OCI-LY3 (cell line): Measurements from ENCODE around the gene NTSR2.

Source experiments
- H2AFZ ChIP-seq: fragments of 200-600, 300-600 bp; shearing (Covaris generic); 2 replicates; pipeline ENCODE4 v1.6.0; 2014; ENCODE audit warnings: antibody characterized with exemption, low read depth, low read length
- H3K27ac ChIP-seq: fragments of 200-600, 300-600 bp; sonication (generic); 2 replicates; pipeline ENCODE4 v1.5.1; 2014; ENCODE audit warnings: mild to moderate bottlenecking, low read length, moderate library complexity, mixed read lengths
- H3K27me3 ChIP-seq: fragments of 200-600, 300-600 bp; sonication (generic); 2 replicates; pipeline ENCODE4 v1.6.1; 2014; ENCODE audit warnings: low read depth, low read length, mixed read lengths
- H3K36me3 ChIP-seq: fragments of 200-600, 300-600 bp; sonication (generic); replicated peaks from 2 replicates; pipeline ENCODE3; 2014; ENCODE audit warnings: low read depth, low read length, mixed read lengths
- H3K4me1 ChIP-seq: fragments of 300-600, 200-600 bp; sonication (generic); 2 replicates; pipeline ENCODE4 v1.6.1; 2014; ENCODE audit warnings: low read length, mixed read lengths
- H3K4me2 ChIP-seq: fragments of 200-600, 300-600 bp; sonication (generic); 2 replicates; pipeline ENCODE4 v1.6.1; 2014; ENCODE audit warnings: low read length, mixed read lengths
- H3K4me3 ChIP-seq: fragments of 300-600, 200-600 bp; sonication (generic); 2 replicates; pipeline ENCODE4 v1.5.1; 2014; ENCODE audit warnings: antibody characterized with exemption, mild to moderate bottlenecking, low read length, moderate library complexity
- H3K79me2 ChIP-seq: fragments of 300-600, 200-600 bp; shearing (Covaris generic); 2 replicates; pipeline ENCODE4 v1.6.1; 2014; ENCODE audit warnings: mild to moderate bottlenecking, low read length, mixed read lengths
- H3K9ac ChIP-seq: fragments of 300-600, 200-600 bp; shearing (Covaris generic); 2 replicates; pipeline ENCODE4 v1.6.0; 2014; ENCODE audit warnings: mild to moderate bottlenecking, low read length, moderate library complexity
- H3K9me3 ChIP-seq: fragments of 200-600, 300-600 bp; shearing (Covaris generic); 2 replicates; pipeline ENCODE4 v1.6.1; 2014; ENCODE audit warnings: low read length, mixed read lengths; ENCODE audit not compliant: insufficient read depth
- H4K20me1 ChIP-seq: fragments of 200-600, 300-600 bp; sonication (generic); 2 replicates; pipeline ENCODE4 v1.6.1; 2016; ENCODE audit warnings: low read length, mixed read lengths; ENCODE audit not compliant: insufficient read depth
- EZH2phosphoT487 ChIP-seq: fragments of 200-600 bp; shearing (Covaris generic); IDR thresholded peaks from 2 replicates; pipeline ENCODE4 v1.6.1; 2018; ENCODE audit warnings: antibody characterized with exemption, mixed run types, low read depth
- TF ChIP-seq, protein P1 (sequence below): fragments of 200-600, 300-600 bp; sonication (generic); IDR thresholded peaks from 2 replicates; pipeline ENCODE4 v1.5.1; 2014; ENCODE audit warnings: antibody characterized with exemption, low read length, low read depth

NTSR2 gene

DNA sequence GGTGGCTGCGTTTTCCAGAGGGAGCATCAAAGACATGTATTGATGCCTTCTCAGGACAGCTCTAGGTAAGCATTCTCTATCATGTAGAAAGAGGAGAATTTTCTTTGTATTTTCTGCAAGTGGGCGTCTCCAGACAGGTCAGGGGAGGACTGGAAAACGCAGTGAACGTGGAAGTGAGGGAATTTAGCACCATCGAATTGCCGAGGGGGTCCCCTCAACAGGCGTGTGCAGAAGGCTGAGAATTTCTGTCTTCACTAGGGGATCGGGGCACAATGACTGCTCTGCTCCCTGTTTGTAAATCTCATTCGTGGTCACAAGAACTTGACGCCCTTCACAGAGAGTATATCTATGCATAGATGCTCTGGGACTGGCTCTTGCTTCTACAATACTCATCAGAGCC lies 5.0 kb upstream of the NTSR2 start:
- H3K9ac ChIP-seq: no peak overlapping the region
- no peak overlapping the region for H3K27ac ChIP-seq
- peaks cover 34% of the 10 kb centered on the region for H3K27me3 ChIP-seq
- no peak overlapping the region for H3K4me2 ChIP-seq
- no peak overlapping the region for H3K4me3 ChIP-seq
- TF ChIP-seq, protein P1, sequence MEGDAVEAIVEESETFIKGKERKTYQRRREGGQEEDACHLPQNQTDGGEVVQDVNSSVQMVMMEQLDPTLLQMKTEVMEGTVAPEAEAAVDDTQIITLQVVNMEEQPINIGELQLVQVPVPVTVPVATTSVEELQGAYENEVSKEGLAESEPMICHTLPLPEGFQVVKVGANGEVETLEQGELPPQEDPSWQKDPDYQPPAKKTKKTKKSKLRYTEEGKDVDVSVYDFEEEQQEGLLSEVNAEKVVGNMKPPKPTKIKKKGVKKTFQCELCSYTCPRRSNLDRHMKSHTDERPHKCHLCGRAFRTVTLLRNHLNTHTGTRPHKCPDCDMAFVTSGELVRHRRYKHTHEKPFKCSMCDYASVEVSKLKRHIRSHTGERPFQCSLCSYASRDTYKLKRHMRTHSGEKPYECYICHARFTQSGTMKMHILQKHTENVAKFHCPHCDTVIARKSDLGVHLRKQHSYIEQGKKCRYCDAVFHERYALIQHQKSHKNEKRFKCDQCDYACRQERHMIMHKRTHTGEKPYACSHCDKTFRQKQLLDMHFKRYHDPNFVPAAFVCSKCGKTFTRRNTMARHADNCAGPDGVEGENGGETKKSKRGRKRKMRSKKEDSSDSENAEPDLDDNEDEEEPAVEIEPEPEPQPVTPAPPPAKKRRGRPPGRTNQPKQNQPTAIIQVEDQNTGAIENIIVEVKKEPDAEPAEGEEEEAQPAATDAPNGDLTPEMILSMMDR: no peak
- H3K79me2 ChIP-seq: no peaks in the 10 kb centered on the region
- no peaks in the 10 kb centered on the region for H3K9me3 ChIP-seq
- H3K36me3 ChIP-seq: no peaks in the 10 kb centered on the region
- no peak overlapping the region for H2AFZ ChIP-seq
- H3K4me1 ChIP-seq: peaks cover 16% of the 10 kb centered on the region
- H4K20me1 ChIP-seq: no peaks in the 10 kb centered on the region

DNA sequence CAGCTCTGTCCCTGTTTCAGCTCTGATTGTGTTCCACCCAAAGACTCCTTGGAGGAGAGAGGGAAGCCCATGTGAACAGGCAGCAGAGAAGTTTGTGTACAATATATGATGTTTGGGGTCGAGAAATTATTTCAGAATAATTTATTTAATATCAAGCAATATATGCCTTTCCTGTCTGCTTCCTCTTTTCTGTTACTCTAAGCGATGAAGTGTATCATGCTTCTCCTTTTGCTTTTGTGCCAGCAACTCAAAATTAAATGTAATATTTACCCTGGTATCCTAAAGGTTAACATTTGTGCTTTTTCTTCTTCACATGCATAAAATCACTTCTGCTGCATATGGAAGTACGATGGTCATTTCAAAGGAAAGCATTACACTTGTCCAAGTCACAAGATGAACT lies 2.4 kb upstream of the NTSR2 start:
- Histone ChIP-seq H3K9me3 (no peaks in the 10 kb centered on the region), H3K36me3 (no peaks in the 10 kb centered on the region), H3K27ac (no peak overlapping the region), H2AFZ (no peak overlapping the region), H3K4me1 (peaks cover 16% of the 10 kb centered on the region), H3K79me2 (no peaks in the 10 kb centered on the region), H3K4me3 (no peak overlapping the region), H4K20me1 (no peaks in the 10 kb centered on the region), H3K4me2 (peak overlapping the region; percentile 37), H3K9ac (no peak overlapping the region), H3K27me3 (peaks cover 24% of the 10 kb centered on the region; the same call in 1 of the 2 replicates)
- TF ChIP-seq, protein P1: no peak
- no peak for TF ChIP-seq EZH2phosphoT487

DNA sequence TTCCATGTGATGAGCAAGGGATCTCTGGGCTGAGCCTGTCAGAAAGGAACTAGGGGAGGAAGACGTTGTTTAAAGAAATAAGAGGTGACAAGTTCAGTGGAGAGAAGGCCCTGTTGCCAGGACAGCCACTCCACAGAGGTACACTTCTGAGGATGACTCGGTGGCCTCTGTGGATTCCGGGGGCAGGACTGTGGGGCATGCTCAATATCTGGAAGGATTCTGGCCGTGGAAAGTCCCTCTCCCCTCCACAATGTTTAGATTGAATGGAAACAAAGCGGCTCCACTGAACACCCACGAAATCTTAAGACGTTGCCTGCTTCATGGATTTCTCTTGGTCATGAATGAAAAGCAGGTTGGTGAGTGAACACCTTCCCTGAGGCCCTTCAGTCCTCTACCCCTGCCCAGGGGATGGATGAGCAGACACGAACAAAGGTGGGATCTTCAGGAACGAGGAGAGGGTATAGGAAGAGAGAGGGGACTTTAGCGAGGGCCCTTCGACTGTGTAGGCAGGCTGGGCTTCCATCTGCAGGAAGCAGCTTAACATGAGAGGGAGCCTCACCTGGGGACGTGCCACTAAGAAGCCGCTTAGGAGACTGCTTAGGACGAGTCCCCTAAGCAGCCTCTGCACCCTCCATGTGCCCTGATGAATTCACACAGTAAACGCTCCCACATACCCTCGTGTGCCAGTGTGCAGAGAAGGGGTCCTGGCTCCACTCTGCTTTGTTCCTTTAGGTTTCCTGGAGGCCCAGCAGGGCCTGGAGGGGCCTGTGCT lies 1.9 kb downstream of the NTSR2 start:
- Histone ChIP-seq H3K4me3 (no peak overlapping the region), H3K36me3 (no peaks in the 10 kb centered on the region), H3K27me3 (no peaks in the 10 kb centered on the region), H4K20me1 (no peaks in the 10 kb centered on the region), H3K9me3 (no peaks in the 10 kb centered on the region), H3K9ac (no peak overlapping the region), H3K4me1 (peaks cover 9% of the 10 kb centered on the region), H3K79me2 (no peaks in the 10 kb centered on the region), H3K4me2 (no peak overlapping the region), H2AFZ (no peak overlapping the region), H3K27ac (no peak overlapping the region)
- TF ChIP-seq, protein P1: no peak
- TF ChIP-seq EZH2phosphoT487: no peak

DNA sequence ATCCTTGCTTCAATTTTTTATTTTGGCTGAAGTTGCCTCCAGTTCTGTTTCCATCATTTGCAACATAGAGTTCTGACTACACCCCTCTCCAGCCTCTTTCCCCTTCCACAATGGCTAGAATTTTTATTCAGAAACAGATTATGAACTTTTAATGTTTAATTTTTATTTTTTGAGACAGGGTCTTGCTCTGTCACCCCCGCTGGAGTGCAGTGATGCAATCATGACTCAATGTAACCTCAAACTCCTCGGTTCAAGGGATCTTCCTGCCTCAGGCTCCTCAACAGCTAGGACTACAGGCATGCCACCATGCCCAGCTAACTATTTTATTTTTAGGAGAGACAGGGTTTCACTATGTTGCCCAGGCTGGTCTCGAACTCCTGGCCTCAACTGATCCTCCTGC lies 2.8 kb downstream of the NTSR2 start:
- Histone ChIP-seq H4K20me1 (no peaks in the 10 kb centered on the region), H3K4me1 (peaks cover under 1% of the 10 kb centered on the region), H3K9ac (no peak overlapping the region), H3K4me3 (no peak overlapping the region), H3K4me2 (no peak overlapping the region), H3K9me3 (peaks cover 3% of the 10 kb centered on the region; the same call in 1 of the 2 replicates), H2AFZ (no peak overlapping the region), H3K27ac (no peak overlapping the region), H3K79me2 (no peaks in the 10 kb centered on the region), H3K27me3 (no peaks in the 10 kb centered on the region), H3K36me3 (no peaks in the 10 kb centered on the region)
- TF ChIP-seq EZH2phosphoT487: no peak
- TF ChIP-seq, protein P1: no peak
